ENCODE measurements around the gene FBXO45.
"Not testable (repeated sequence)": the region's sequence is repeated elsewhere in the genome, so short reads cannot be mapped to it uniquely, and the experiment has no call there.

Gene FBXO45

DNA sequence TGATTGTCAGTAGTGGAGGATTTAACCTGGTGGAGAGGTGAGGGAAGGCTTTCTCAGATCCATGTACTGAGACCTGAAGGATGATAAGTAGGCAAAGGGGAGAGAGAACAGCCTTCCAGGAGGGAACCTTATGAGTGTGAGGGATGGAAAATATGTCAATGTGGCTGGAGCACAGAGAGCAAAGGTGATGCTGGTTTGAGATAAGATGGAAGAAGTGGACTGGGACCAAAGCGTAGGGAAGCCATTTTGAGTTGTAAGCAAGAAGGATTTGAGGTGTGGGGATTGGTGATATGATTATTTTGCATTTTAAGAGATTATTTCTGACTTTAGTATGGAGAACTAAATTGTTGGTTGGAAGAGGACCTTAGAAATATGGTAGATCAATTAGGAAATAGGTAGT is 3.9 kb downstream of the FBXO45 start:
- ChIA-PET POLR2A (no interaction called here), CTCF (interaction anchor here (1.4 to 1.8 kb wide), 2 partner anchors 12 to 44 kb away, joined by 4 to 5 read pairs; no protein-coding TSS in a partner anchor)
- TF ChIP-seq, protein P1, sequence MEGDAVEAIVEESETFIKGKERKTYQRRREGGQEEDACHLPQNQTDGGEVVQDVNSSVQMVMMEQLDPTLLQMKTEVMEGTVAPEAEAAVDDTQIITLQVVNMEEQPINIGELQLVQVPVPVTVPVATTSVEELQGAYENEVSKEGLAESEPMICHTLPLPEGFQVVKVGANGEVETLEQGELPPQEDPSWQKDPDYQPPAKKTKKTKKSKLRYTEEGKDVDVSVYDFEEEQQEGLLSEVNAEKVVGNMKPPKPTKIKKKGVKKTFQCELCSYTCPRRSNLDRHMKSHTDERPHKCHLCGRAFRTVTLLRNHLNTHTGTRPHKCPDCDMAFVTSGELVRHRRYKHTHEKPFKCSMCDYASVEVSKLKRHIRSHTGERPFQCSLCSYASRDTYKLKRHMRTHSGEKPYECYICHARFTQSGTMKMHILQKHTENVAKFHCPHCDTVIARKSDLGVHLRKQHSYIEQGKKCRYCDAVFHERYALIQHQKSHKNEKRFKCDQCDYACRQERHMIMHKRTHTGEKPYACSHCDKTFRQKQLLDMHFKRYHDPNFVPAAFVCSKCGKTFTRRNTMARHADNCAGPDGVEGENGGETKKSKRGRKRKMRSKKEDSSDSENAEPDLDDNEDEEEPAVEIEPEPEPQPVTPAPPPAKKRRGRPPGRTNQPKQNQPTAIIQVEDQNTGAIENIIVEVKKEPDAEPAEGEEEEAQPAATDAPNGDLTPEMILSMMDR (IDR thresholded peaks at IDR 0.05; ENCODE audit: control extremely low read depth, extremely low read depth, low read depth, missing control alignments) = no peak
- DNase-seq (ENCODE audit: extremely low spot score) = no peak

DNA sequence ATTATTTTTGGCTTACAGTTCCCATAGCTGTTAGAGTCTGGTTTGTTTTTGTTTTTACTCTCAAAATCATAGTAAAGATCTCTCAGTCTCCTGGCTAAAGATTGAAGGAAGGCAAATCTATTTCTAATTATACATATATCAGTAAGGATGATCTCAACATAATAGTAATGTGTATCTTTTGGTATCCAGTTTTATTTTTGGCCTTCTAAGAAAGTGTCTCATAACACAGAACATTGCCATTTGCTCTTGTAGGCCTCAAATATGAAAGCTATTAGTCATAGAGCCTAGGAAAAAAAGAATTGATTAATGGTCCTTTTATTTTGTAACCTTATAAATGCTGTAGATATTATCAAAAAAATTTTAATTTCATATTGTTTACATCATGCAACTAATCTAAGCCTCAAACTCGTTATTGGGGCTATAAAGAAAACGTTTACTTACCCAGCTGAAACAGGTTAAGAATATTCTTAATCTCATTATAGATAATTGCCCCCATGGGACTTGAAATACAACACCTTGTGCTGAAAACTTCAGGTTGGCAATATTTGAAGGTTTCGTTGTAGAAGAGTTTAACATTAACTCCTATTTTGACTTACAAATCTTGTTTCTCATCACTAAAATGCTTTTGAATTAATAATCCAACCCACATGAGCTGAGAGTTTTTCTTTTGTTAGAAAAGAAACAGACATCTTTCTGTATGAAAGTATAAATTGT is 16.7 kb downstream of the FBXO45 start:
- TF ChIP-seq, protein P1 (IDR thresholded peaks at IDR 0.05; ENCODE audit: control extremely low read depth, extremely low read depth, low read depth, missing control alignments) = no peak
- DNase-seq (ENCODE audit: extremely low spot score) = no peak
- CTCF ChIA-PET = interaction anchor here (1.7 to 2.1 kb wide), 5 partner anchors 11 to 24 kb away, joined by 5 to 13 read pairs (median 6); partner anchors contain the start of gene FBXO45
- POLR2A ChIA-PET = no interaction called here

DNA sequence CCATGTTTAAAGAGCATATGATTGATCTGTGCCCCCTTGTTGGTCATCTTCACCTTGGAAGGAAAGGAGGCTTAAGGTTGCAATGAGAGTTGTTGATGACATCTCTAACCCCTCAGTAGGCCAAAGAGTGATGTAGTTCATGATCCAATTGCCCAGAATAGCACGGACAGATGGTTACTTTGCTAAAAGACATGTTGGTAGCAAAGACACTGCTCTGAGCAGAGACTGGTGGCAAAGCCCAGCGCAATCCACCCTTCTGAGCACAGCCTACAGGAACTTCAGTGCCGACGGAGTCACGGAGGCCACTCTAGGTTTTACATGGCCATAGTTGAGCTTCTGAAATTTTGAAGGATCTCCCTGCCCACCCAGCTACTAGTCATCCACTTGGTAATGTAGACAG is 21.8 kb downstream of the FBXO45 start:
- CTCF ChIA-PET = interaction anchor here (1.0 to 2.3 kb wide), 6 partner anchors 14 to 95 kb away, joined by 3 to 8 read pairs (median 4); no protein-coding TSS in a partner anchor
- POLR2A ChIA-PET = no interaction called here
- TF ChIP-seq, protein P1 (IDR thresholded peaks at IDR 0.05; ENCODE audit: control extremely low read depth, extremely low read depth, low read depth, missing control alignments) = no peak
- no peak for DNase-seq (ENCODE audit: extremely low spot score)

DNA sequence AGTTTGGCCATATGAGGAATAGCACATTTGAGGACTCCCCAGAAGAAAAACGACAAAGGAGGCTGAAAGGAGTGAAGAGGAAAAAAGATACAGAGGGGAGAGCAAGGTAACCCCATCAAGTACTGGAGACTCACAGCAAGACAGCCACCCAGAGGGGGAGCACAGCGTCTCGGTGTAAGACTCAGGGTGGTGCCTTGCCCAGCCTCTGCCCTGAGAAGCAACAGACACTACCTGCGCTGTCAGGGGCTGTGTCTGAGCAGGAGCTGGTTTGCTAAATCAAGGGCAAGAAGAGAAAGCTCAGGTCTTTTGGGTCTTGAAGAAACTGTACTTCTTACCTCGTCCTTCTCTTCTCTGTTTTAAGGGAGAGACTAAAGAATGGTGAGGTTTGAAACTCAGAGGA is 27.9 kb downstream of the FBXO45 start:
- no peak for DNase-seq (ENCODE audit: extremely low spot score)
- TF ChIP-seq, protein P1 (IDR thresholded peaks at IDR 0.05; ENCODE audit: control extremely low read depth, extremely low read depth, low read depth, missing control alignments) = no peak
- ChIA-PET POLR2A (no interaction called here), CTCF (interaction anchor here (1.0 to 2.8 kb wide), 5 partner anchors 8 to 89 kb away, joined by 3 to 9 read pairs (median 6); no protein-coding TSS in a partner anchor)

DNA sequence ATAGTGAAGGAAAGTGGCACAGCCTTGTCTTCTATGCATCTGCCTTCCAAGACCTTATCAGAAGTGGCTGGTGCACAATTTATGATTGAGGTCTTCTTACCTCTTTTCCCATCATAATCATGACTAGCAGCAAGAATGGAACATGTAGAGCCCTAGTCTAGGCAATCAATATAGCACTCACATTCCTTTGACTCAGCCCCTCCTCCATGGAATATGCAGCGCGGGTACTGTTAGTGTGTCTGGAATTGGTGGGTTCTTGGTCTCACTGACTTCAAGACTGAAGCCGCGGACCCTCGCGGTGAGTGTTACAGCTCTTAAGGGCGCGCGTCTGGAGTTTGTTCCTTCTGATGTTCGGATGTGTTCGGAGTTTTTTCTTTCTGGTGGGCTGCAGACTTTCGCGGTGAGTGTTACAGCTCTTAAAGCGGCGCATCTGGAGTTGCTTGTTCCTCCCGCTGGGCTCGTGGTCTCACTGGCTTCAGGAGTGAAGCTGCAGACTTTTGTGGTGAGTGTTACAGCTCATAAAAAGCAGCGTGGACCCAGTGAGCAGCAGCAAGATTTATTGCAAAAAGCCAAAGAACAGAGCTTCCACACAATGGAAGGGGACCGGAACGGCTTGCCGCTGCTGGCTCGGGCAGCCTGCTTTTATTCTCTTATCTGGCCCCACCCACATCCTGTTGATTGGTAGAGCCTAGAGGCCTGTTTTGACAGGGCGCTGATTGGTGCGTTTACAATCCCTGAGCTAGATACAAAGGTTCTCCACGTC is 29.7 kb downstream of the FBXO45 start:
- not testable (repeated sequence) for DNase-seq (ENCODE audit: extremely low spot score)
- ChIA-PET CTCF (interaction anchor here (1.2 to 2.8 kb wide), 6 partner anchors 11 to 432 kb away, joined by 3 to 14 read pairs (median 4); partner anchors contain the start of gene MELTF), POLR2A (interaction anchor here (0.6 to 1.3 kb wide), 3 partner anchors 9 to 19 kb away, joined by 3 to 5 read pairs (median 3); no protein-coding TSS in a partner anchor)

DNA sequence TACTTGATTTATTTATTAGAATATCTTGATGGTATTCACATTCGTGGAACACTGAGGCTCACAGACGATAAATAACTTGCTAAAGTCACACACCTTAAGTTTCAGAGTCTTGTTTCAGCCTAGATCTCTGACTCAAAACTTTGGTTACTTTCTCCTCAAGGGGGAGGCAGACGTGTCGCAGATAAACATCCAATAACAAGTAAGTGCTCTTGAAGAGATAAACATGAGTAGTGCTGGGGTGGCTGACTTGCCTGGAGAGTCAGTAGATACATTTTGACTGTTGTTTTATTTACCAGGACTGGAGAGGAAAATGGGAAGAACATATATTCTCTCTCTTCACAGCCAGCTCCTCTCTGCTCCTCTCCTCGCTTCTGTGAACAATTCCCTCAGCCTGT is 31.3 kb downstream of the FBXO45 start:
- CTCF ChIA-PET = interaction anchor here (1.6 kb wide), 1 partner anchor 61 kb away, joined by 4 read pairs; no protein-coding TSS in a partner anchor
- POLR2A ChIA-PET = no interaction called here
- DNase-seq (ENCODE audit: extremely low spot score) = no peak
- TF ChIP-seq, protein P1 (IDR thresholded peaks at IDR 0.05; ENCODE audit: control extremely low read depth, extremely low read depth, low read depth, missing control alignments) = no peak

All from GM10248 (cell line).